ENCODE measurements around the gene KCNQ1. TPM values are rescaled to one million over a fixed set of nuclear protein-coding genes. Genes with fewer than 3 reads are reported as not detected.

KCNQ1 gene
- total and polyA plus RNA-seq, 2 experiments from 2014 or later, result not detected

- Histone ChIP-seq H3K27me3 (replicated peaks; ENCODE audit: insufficient read depth) (no peaks in the 10 kb centered on the region), H3F3A (ENCODE audit: insufficient read depth) (no peaks in the 10 kb centered on the region), H3K9ac (no peak overlapping the region; the same call in 1 of the 2 replicates), H3K79me2 (ENCODE audit: insufficient read depth) (no peaks in the 10 kb centered on the region), H3K27ac (no peak overlapping the region), H3K4me2 (ENCODE audit: unreplicated experiment) (peak overlapping the region; percentile 81), H3K9me2 (ENCODE audit: insufficient read depth) (no peaks in the 10 kb centered on the region), H4K20me1 (ENCODE audit: insufficient read depth) (no peaks in the 10 kb centered on the region), H3K4me3 (peak overlapping the region; percentile 68), H3K4me1 (ENCODE audit: insufficient read depth) (0 out of 2 replicates have a peak, but pooled peaks cover 6% of the 10 kb centered on the region), H2AFZ (peak overlapping the region; percentile 83), H3K9me3 (ENCODE audit: low read depth) (no peaks in the 10 kb centered on the region), H3K36me3 (ENCODE audit: low read depth) (no peaks in the 10 kb centered on the region)
- 45 to 52% methylated on average over 17 of the region's 17 CpGs for WGBS, 2 experiments (ENCODE audit: low coverage in 1 of 2, low lambda C conversion rate in 2 of 2, missing lambda C conversion rate in 2 of 2)
- in situ Hi-C loops (cut with MboI), result loop anchor here (10.0 to 25.0 kb wide), 3 partner anchors 457 to 704 kb away; partner anchors contain the start of genes C11orf21 and TSPAN32
- no peak for DNase-seq
- TF ChIP-seq EZH2 (IDR thresholded peaks at IDR 0.05; ENCODE audit: insufficient read depth, poor library complexity, severe bottlenecking) (no peak), EZH2phosphoT487 (IDR thresholded peaks at IDR 0.05; ENCODE audit: insufficient read depth, low read depth) (no peak)
Measured at GRCh38 chr11:2891326-2892214, 446.8 kb downstream of the KCNQ1 start.

GRCh38 chr11:2892215-2892966, 447.6 kb downstream of the KCNQ1 start:
- Histone ChIP-seq H3K4me1 (ENCODE audit: insufficient read depth) (0 out of 2 replicates have a peak, but pooled peaks cover 6% of the 10 kb centered on the region), H3K36me3 (ENCODE audit: low read depth) (no peaks in the 10 kb centered on the region), H3K27ac (no peak overlapping the region), H3K4me3 (peak overlapping the region; percentile 68), H2AFZ (peak overlapping the region; percentile 83), H3F3A (ENCODE audit: insufficient read depth) (no peaks in the 10 kb centered on the region), H3K27me3 (replicated peaks; ENCODE audit: insufficient read depth) (no peaks in the 10 kb centered on the region), H3K4me2 (ENCODE audit: unreplicated experiment) (peak overlapping the region; percentile 81), H3K9me2 (ENCODE audit: insufficient read depth) (no peaks in the 10 kb centered on the region), H4K20me1 (ENCODE audit: insufficient read depth) (no peaks in the 10 kb centered on the region), H3K9ac (peak overlapping the region; percentile 54), H3K9me3 (ENCODE audit: low read depth) (no peaks in the 10 kb centered on the region), H3K79me2 (ENCODE audit: insufficient read depth) (no peaks in the 10 kb centered on the region)
- in situ Hi-C loops (cut with MboI), result loop anchor here (10.0 to 25.0 kb wide), 3 partner anchors 458 to 705 kb away; partner anchors contain the start of genes C11orf21 and TSPAN32
- 3% methylated on average over 28 to 34 of the region's 34 CpGs for WGBS, 2 experiments (ENCODE audit: low coverage in 1 of 2, low lambda C conversion rate in 2 of 2, missing lambda C conversion rate in 2 of 2)
- no peak for TF ChIP-seq EZH2 (IDR thresholded peaks at IDR 0.05; ENCODE audit: insufficient read depth, poor library complexity, severe bottlenecking)
- no peak for TF ChIP-seq EZH2phosphoT487 (IDR thresholded peaks at IDR 0.05; ENCODE audit: insufficient read depth, low read depth)
- DNase-seq, result peak; percentile 55

- WGBS, 2 experiments (ENCODE audit: low coverage in 1 of 2, low lambda C conversion rate in 2 of 2, missing lambda C conversion rate in 2 of 2), result 46 to 51% methylated on average over 4 of the region's 4 CpGs
- Histone ChIP-seq H3K27me3 (replicated peaks; ENCODE audit: insufficient read depth) (no peaks in the 10 kb centered on the region), H3K9ac (peak overlapping the region; percentile 54; the same call in 1 of the 2 replicates), H3K4me3 (peak overlapping the region; percentile 68), H3K36me3 (ENCODE audit: low read depth) (no peaks in the 10 kb centered on the region), H3K4me2 (ENCODE audit: unreplicated experiment) (peak overlapping the region; percentile 81), H2AFZ (peak overlapping the region; percentile 83), H4K20me1 (ENCODE audit: insufficient read depth) (no peaks in the 10 kb centered on the region), H3K4me1 (ENCODE audit: insufficient read depth) (0 out of 2 replicates have a peak, but pooled peaks cover 6% of the 10 kb centered on the region), H3K9me2 (ENCODE audit: insufficient read depth) (no peaks in the 10 kb centered on the region), H3F3A (ENCODE audit: insufficient read depth) (no peaks in the 10 kb centered on the region), H3K27ac (no peak overlapping the region), H3K79me2 (ENCODE audit: insufficient read depth) (no peaks in the 10 kb centered on the region), H3K9me3 (ENCODE audit: low read depth) (no peaks in the 10 kb centered on the region)
- no peak for DNase-seq
- in situ Hi-C loops (cut with MboI), result loop anchor here (10.0 to 25.0 kb wide), 3 partner anchors 458 to 706 kb away; partner anchors contain the start of genes C11orf21 and TSPAN32
- TF ChIP-seq EZH2phosphoT487 (IDR thresholded peaks at IDR 0.05; ENCODE audit: insufficient read depth, low read depth) (no peak), EZH2 (IDR thresholded peaks at IDR 0.05; ENCODE audit: insufficient read depth, poor library complexity, severe bottlenecking) (no peak)
Measured at GRCh38 chr11:2892967-2893528, 448.2 kb downstream of the KCNQ1 start.

- no peak overlapping the region for H3K4me2 ChIP-seq (ENCODE audit: unreplicated experiment)
- no peak overlapping the region for H3K4me3 ChIP-seq
- H3K27ac ChIP-seq, result no peak overlapping the region
- in situ Hi-C loops (cut with MboI), result loop anchor here (10.0 to 25.0 kb wide), 3 partner anchors 459 to 707 kb away; partner anchors contain the start of genes C11orf21 and TSPAN32
- H3K9me2 ChIP-seq (ENCODE audit: insufficient read depth), result no peaks in the 10 kb centered on the region
- no peaks in the 10 kb centered on the region for H3K79me2 ChIP-seq (ENCODE audit: insufficient read depth)
- H3K9ac ChIP-seq, result no peak overlapping the region
- H3F3A ChIP-seq (ENCODE audit: insufficient read depth), result no peaks in the 10 kb centered on the region
- no peaks in the 10 kb centered on the region for H3K36me3 ChIP-seq (ENCODE audit: low read depth)
- H4K20me1 ChIP-seq (ENCODE audit: insufficient read depth), result no peaks in the 10 kb centered on the region
- TF ChIP-seq EZH2 (IDR thresholded peaks at IDR 0.05; ENCODE audit: insufficient read depth, poor library complexity, severe bottlenecking), result no peak
- TF ChIP-seq EZH2phosphoT487 (IDR thresholded peaks at IDR 0.05; ENCODE audit: insufficient read depth, low read depth), result no peak
- no peak overlapping the region for H2AFZ ChIP-seq
- no peaks in the 10 kb centered on the region for H3K27me3 ChIP-seq (replicated peaks; ENCODE audit: insufficient read depth)
- peaks cover 13% of the 10 kb centered on the region for H3K4me1 ChIP-seq (ENCODE audit: insufficient read depth)
- no peaks in the 10 kb centered on the region for H3K9me3 ChIP-seq (ENCODE audit: low read depth)
- 74 to 82% methylated on average over 4 of the region's 4 CpGs for WGBS, 2 experiments (ENCODE audit: low coverage in 1 of 2, low lambda C conversion rate in 2 of 2, missing lambda C conversion rate in 2 of 2)
- DNase-seq, result no peak
Measured at GRCh38 chr11:2893935-2894334, 449.1 kb downstream of the KCNQ1 start.
